ENCODE results near the gene CSRP1. TPM values are rescaled to one million over a fixed set of nuclear protein-coding genes. Genes with fewer than 3 reads are reported as not detected.

CSRP1 gene
- total and polyA plus RNA-seq, 9 of the 15 experiments (the other 6 are each of a cell fraction or from before 2014, with no cell fraction given) = 6.8 to 39.4 (median 23.7) TPM

DNA sequence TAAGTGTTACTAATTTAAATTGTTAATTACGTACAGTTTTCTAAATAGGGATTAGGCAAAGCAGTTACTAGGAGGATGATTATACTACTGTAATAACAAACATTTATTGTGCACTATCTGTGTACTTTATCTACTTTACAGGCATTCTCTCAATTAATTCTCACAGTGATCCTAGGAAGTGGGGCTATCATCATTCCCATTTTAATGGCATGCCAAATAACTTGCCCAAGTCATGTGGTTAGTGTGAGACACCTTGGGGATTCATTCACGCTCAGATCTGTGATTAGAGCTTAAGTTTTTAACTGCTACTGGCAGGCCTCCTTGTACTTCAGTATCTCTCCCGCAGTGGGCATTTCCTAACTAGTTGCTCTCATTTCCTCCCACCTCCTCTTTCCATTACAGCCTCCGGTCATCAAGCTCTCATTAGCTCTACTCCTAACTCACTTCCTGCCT is 49.4 kb downstream of the CSRP1 start:
- no peaks in the 10 kb centered on the region for H4K20me1 ChIP-seq (replicated peaks; ENCODE audit: control insufficient read depth, insufficient read depth, low read length)
- ChIA-PET POLR2A (interaction anchor here (1.2 kb wide), 1 partner anchor 24 kb away, joined by 4 read pairs; no protein-coding TSS in a partner anchor), CTCF (ENCODE audit: low intra/inter-chr PET ratio) (no interaction called here)
- ATAC-seq (no peak), DNase-seq (ENCODE audit: extremely low read depth in 1 of 4, low spot score in 3 of 4) (no peak), FAIRE-seq (no peak)
- no peaks in the 10 kb centered on the region for H3K36me3 ChIP-seq (ENCODE audit: control insufficient read depth, insufficient read depth, low read length)
- 25% methylated on average over 4 of the region's 4 CpGs for WGBS (ENCODE audit: insufficient coverage, low coverage, missing lambda C conversion rate)
- TF ChIP-seq ZNF134 (CRISPR knock-in tag; conservative IDR thresholded peaks at IDR 0.05) (peak; percentile 71), ZFP36 (IDR thresholded peaks at IDR 0.05; ENCODE audit: low read depth, low read length, partially characterized antibody) (no peak)
- in situ Hi-C loops (cut with MboI) (no loop called here), intact Hi-C loops (cut with micrococcal nuclease) (no loop called here)
- no peak overlapping the region for H3K27ac ChIP-seq (ENCODE audit: extremely low read depth, low read depth, low read length)
- peaks cover 10 to 30% of the 10 kb centered on the region in 2 experiments for H3K4me1 ChIP-seq (replicated peaks in 1 of 2; ENCODE audit: control insufficient read depth in 2 of 2, insufficient read depth in 2 of 2, low read length in 2 of 2)
- no peak overlapping the region for H3K4me3 ChIP-seq
- H3K27me3 ChIP-seq (ENCODE audit: control insufficient read depth in 2 of 2, insufficient read depth in 2 of 2, low read length in 2 of 2) = no peaks in the 10 kb centered on the region; a peak in 2 of 5 replicates
- H3K9me1 ChIP-seq (ENCODE audit: control insufficient read depth, insufficient read depth, low read length) = no peaks in the 10 kb centered on the region
- H3K9me3 ChIP-seq (replicated peaks; ENCODE audit: control insufficient read depth, insufficient read depth, low read depth, low read length) = no peaks in the 10 kb centered on the region
- peak overlapping the region; percentile 73; the same call in 1 of the 2 replicates for H2AFZ ChIP-seq (ENCODE audit: low read depth, low read length)
- BruUV-seq (replicated peaks) = no TSS peak
- H3K79me2 ChIP-seq (ENCODE audit: control insufficient read depth, insufficient read depth, low read length) = no peaks in the 10 kb centered on the region
- no peak overlapping the region for H3K4me2 ChIP-seq (ENCODE audit: insufficient read depth, low read length)
- no peak overlapping the region for H3K9ac ChIP-seq (ENCODE audit: insufficient read depth in 1 of 2, low read depth in 2 of 2, low read length in 2 of 2)

DNA sequence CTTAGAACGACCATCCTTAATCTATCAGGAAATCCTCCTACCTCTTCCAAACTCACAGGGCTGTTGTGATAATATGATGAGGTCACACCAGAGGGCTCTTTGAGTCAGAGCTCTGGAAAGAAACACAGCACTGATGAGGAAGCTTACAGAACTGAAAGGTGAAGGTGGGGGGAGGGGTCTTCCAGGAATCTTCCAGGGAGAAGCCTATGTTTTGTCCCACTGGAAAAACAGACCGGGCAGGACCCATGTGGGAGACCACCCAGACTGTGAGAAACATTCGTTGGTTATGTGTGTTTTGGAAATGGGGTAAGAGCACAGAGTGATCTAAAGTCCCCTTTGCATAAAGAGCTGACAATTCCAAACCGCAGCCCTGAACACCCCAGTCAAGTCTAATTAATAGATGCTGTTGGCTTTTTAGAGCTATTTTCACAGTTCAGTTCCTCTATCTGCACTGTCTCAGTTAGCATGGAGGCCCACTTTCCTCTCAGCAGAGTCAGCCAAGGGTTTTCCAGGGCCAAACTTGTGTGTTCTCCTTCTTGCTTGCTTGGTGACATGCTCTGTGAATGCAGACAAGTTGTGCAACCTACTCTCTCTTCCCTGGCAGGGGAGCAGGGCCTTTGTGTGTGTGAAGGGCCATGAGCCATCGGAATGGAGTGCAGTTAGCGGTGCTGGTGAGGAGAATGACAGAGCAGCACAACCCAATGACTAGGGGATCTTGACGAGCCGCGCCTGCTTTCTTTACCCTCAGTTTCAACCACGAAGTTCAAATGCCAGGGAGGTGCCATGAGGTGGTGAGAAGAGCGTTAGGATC is 50.2 kb downstream of the CSRP1 start:
- H3K79me2 ChIP-seq (ENCODE audit: control insufficient read depth, insufficient read depth, low read length) = no peaks in the 10 kb centered on the region
- no TSS peak for BruUV-seq (replicated peaks)
- no peaks in the 10 kb centered on the region for H3K9me3 ChIP-seq (replicated peaks; ENCODE audit: control insufficient read depth, insufficient read depth, low read depth, low read length)
- H3K36me3 ChIP-seq (ENCODE audit: control insufficient read depth, insufficient read depth, low read length) = no peaks in the 10 kb centered on the region
- no peak overlapping the region for H3K4me3 ChIP-seq
- CTCF ChIA-PET (ENCODE audit: low intra/inter-chr PET ratio) = no interaction called here
- 11% methylated on average over 11 of the region's 11 CpGs for WGBS (ENCODE audit: insufficient coverage, low coverage, missing lambda C conversion rate)
- ATAC-seq = peak; percentile 17; the same call in 2 of the 3 replicates
- no peaks in the 10 kb centered on the region for H4K20me1 ChIP-seq (replicated peaks; ENCODE audit: control insufficient read depth, insufficient read depth, low read length)
- intact Hi-C loops (cut with micrococcal nuclease) = no loop called here
- no peaks in the 10 kb centered on the region for H3K9me1 ChIP-seq (ENCODE audit: control insufficient read depth, insufficient read depth, low read length)
- in situ Hi-C loops (cut with MboI) = no loop called here
- peak overlapping the region; percentile 9; the same call in 2 of the 3 replicates for H3K27ac ChIP-seq (ENCODE audit: extremely low read depth, low read depth, low read length)
- peak overlapping the region in 1 of 2 experiments; percentile 49; a peak in 1 of 4 replicates for H3K9ac ChIP-seq (ENCODE audit: insufficient read depth in 1 of 2, low read depth in 2 of 2, low read length in 2 of 2)
- FAIRE-seq = peak; percentile 80
- H3K4me1 ChIP-seq (replicated peaks in 1 of 2; ENCODE audit: control insufficient read depth in 2 of 2, insufficient read depth in 2 of 2, low read length in 2 of 2) = peaks cover 6 to 24% of the 10 kb centered on the region in 2 experiments
- DNase-seq (ENCODE audit: extremely low read depth in 1 of 4, low spot score in 3 of 4) = peak in 3 of 4 experiments; percentile 32 to 62 (median 37)
- H2AFZ ChIP-seq (ENCODE audit: low read depth, low read length) = peak overlapping the region; percentile 73
- peak overlapping the region; percentile 4; the same call in 1 of the 2 replicates for H3K4me2 ChIP-seq (ENCODE audit: insufficient read depth, low read length)
- POLR2A ChIA-PET = interaction anchor here (0.6 to 1.4 kb wide), 4 partner anchors 10 to 109 kb away, joined by 3 to 4 read pairs (median 4); no protein-coding TSS in a partner anchor
- no peaks in the 10 kb centered on the region; a peak in 2 of 5 replicates for H3K27me3 ChIP-seq (ENCODE audit: control insufficient read depth in 2 of 2, insufficient read depth in 2 of 2, low read length in 2 of 2)
- no peak for TF ChIP-seq PCBP1 (IDR thresholded peaks at IDR 0.05; ENCODE audit: low read depth, low read length, poor library complexity, severe bottlenecking)
- TF ChIP-seq BRD4 (IDR thresholded peaks at IDR 0.05) = 0 out of 2 replicates have a peak, but pooled peaks have one; percentile 58
- no peak for TF ChIP-seq HMG20B (CRISPR knock-in tag; IDR thresholded peaks at IDR 0.05)
- TF ChIP-seq ARID1B (IDR thresholded peaks at IDR 0.05) = peak; percentile 43; the same call in 1 of the 2 replicates
- peak; percentile 44; the same call in 1 of the 2 replicates for TF ChIP-seq CBFA2T3 (IDR thresholded peaks at IDR 0.05)
- 0 out of 2 replicates have a peak, but pooled peaks have one; percentile 40 for TF ChIP-seq CREM (IDR thresholded peaks at IDR 0.05; ENCODE audit: low read depth)
- TF ChIP-seq RAD21 (CRISPR knock-in tag; conservative IDR thresholded peaks at IDR 0.05 in 1 of 2, IDR thresholded peaks at IDR 0.05 in 1 of 2) = peak in 1 of 2 experiments; percentile 28; a peak in 2 of 4 replicates
- peak; percentile 85 for TF ChIP-seq CEBPG (CRISPR knock-in tag; IDR thresholded peaks at IDR 0.05)
- peak; percentile 64 to 74 for TF ChIP-seq CEBPG (tag; conservative IDR thresholded peaks at IDR 0.05 in 1 of 2, IDR thresholded peaks at IDR 0.05 in 1 of 2)
- TF ChIP-seq SIRT6 (IDR thresholded peaks at IDR 0.05; ENCODE audit: low read depth, low read length) = no peak
- TF ChIP-seq, protein P1, sequence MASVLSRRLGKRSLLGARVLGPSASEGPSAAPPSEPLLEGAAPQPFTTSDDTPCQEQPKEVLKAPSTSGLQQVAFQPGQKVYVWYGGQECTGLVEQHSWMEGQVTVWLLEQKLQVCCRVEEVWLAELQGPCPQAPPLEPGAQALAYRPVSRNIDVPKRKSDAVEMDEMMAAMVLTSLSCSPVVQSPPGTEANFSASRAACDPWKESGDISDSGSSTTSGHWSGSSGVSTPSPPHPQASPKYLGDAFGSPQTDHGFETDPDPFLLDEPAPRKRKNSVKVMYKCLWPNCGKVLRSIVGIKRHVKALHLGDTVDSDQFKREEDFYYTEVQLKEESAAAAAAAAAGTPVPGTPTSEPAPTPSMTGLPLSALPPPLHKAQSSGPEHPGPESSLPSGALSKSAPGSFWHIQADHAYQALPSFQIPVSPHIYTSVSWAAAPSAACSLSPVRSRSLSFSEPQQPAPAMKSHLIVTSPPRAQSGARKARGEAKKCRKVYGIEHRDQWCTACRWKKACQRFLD (CRISPR knock-in tag; IDR thresholded peaks at IDR 0.05) = peak; percentile 75
